ENCODE data around the gene ACBD3.

DNA sequence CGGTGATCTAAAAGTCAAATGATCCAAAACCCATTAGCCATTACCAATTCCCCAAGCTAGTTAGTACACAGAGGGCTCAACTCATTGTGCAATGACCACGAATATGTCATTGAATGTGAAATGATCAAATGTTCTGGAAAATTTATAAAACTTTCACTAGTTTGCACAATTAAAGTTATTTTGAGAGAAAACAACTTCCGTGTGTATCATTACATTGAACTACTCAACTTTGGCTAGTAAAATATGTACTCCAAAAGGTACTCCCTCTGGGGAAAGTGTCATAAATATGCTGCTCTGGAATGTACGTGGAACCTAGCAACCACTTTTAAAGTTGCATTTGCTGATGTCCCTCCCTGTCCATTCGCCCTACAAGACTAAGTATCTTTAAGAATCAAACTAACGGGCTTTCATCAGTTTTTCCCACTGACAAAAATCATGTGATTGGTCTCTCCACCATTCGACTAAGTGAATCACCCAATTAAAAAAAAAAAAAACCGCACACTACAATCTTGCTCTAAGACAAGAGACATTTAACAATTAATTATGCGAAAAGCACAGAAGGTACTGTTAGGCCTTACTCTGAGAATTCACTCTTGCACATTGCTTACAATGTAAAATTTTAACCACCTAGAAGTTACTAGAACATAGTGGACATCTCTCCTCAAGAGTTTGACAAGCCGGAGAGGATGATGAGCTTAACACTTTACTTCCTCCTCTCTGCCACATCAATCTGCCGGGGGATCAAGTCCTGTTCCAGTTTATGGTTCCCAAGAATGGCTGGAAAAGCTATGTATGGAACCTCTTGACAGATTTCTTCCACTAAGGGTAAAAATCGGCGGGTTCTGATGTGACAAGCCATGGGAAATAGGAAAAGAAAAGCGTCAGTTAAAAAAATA, 1.2 kb downstream of the ACBD3 start:
- TF ChIP-seq, protein P1, sequence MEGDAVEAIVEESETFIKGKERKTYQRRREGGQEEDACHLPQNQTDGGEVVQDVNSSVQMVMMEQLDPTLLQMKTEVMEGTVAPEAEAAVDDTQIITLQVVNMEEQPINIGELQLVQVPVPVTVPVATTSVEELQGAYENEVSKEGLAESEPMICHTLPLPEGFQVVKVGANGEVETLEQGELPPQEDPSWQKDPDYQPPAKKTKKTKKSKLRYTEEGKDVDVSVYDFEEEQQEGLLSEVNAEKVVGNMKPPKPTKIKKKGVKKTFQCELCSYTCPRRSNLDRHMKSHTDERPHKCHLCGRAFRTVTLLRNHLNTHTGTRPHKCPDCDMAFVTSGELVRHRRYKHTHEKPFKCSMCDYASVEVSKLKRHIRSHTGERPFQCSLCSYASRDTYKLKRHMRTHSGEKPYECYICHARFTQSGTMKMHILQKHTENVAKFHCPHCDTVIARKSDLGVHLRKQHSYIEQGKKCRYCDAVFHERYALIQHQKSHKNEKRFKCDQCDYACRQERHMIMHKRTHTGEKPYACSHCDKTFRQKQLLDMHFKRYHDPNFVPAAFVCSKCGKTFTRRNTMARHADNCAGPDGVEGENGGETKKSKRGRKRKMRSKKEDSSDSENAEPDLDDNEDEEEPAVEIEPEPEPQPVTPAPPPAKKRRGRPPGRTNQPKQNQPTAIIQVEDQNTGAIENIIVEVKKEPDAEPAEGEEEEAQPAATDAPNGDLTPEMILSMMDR (IDR thresholded peaks at IDR 0.05) = no peak
- no peak for TF ChIP-seq POLR2A (IDR thresholded peaks at IDR 0.05)

Data from uterus (tissue), 2 donors.